HG03103 (cell line): ENCODE results near the gene PMIS2.
A peak's percentile ranks its signal among the peaks of the same experiment; 100 is the strongest.

ENCODE experiments used
- ATAC-seq: cut with Tn5 transposase; IDR thresholded peaks from one replicate; pipeline ENCODE4 v1.9.1; 2021; ENCODE audit warnings: low read depth; ENCODE audit not compliant: unreplicated experiment

Gene PMIS2

DNA sequence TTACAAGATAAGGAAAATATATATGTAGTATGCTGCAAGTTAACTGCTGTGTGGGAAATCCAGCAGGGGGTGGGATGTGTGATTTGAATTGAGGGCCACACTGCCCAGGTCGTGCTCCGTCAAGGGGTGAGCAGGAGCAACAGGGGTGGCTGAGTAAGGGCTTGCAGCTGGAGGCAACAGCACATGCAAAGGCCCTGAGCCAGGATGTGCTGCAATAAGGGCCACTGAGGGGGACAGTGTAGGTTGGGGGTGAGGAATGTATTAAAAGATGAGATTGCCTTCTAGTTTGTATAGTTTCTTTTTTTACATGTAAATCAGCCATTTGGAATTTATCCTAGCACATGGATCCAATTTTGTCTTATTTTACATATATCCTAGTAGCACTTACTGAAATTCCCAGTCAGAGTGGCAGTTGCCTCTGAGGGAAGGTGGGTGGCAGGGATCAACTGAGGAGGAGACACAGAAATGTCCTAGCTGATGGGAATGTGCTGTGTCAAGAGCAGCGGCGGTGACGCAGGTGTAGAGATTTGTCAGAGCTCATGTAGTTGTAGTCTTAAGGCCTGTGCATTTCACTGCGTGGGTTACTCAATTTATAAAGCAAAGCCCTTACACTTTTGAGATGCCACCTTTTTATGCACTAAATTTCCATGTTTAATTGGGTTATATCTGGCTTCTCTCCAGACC lies 37.5 kb downstream of the PMIS2 start:
- ATAC-seq: no peak

DNA sequence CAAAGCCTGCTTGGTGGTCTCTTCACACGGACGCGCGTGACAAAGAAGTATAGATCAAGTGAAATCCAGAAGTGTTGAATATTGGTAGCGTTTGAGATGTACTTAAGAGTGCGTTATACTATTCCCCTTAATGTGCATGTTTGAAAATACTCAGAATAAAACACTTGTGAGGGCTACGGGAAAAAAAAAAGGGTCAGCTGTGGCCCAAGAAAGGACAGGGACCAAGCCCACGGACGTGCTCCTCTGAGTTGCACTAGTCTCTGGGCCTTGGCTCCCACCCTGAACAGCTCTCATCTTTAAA lies 42.2 kb downstream of the PMIS2 start:
- no peak for ATAC-seq

DNA sequence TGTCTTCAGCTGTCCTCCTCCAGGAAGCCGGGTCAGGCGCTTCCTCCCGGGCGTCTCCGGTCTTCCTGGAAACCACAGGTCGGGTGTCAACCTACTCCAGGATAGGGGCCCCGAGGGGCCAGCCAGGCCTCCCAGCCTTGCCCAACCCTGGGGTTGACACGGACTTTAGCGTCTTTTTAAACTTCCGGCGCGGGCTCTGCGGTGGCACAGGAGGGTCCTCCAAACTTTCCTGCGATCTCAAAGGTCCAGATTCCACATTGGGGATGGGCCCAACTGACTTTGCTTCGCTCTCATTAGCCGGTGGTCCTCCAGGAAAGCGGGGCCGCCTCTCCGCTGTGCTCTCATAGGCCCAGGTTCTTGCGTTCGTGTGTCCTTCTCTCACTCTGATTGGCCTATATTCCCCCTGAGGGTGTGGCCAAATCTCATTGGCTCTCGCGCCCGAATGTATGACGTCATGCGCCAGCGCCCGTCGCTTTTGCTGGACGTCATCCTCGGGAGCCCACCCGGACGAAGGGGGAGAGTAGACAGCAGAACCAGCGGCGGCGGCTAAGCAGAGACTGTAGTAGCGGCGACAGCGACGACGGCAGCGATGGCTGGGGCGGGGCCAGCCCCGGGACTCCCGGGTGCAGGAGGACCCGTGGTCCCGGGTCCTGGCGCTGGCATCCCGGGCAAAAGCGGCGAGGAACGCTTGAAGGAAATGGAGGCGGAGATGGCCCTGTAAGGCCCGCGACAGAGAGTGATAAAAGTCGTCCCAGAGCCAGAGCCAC lies 42.8 kb downstream of the PMIS2 start, which contains the start of gene RBM42:
TSS of gene RBM42 (plus strand) at position 472 of the 767 bp plus-strand sequence. CDS start at position 590, 118 bp downstream.
- peak; percentile 91 for ATAC-seq

DNA sequence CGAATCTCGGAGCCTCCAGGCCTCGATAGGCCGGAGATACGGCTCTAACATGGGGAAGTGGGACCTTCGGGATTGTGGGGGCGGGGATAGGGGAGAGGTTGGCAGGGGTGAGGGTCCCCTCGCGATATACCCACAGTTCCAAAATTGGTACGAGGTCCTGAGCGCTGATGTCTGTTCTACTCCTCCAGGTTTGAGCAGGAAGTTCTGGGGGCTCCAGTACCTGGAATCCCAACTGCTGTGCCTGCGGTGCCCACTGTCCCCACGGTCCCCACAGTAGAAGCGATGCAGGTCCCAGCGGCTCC lies 43.3 kb downstream of the PMIS2 start:
- ATAC-seq: no peak

DNA sequence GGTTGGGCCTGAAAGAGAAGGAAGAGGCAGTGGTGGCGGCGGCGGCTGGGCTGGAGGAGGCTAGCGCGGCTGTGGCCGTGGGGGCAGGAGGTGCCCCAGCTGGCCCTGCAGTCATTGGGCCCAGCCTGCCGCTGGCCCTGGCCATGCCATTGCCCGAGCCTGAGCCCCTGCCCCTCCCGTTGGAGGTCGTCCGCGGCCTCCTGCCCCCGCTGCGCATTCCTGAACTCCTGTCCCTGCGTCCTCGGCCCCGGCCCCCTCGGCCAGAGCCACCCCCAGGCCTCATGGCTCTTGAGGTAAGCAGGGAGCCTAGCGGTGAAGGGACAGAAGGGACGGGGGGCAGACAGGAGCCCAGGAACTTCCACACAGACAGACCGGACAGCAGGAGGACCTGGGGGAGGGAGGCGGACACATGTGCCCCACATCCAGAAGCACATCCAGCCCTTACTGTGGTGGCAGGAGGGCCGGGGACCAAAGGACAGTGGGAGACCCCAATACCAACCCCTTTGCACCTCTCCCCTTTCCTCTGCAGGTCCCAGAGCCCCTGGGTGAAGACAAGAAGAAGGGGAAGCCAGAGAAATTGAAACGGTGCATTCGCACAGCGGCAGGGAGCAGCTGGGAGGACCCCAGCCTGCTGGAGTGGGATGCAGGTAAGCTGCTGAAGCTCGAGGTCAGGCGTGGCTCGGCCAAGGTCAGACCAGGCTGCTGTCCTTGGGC lies 47.9 kb downstream of the PMIS2 start:
- no peak for ATAC-seq

DNA sequence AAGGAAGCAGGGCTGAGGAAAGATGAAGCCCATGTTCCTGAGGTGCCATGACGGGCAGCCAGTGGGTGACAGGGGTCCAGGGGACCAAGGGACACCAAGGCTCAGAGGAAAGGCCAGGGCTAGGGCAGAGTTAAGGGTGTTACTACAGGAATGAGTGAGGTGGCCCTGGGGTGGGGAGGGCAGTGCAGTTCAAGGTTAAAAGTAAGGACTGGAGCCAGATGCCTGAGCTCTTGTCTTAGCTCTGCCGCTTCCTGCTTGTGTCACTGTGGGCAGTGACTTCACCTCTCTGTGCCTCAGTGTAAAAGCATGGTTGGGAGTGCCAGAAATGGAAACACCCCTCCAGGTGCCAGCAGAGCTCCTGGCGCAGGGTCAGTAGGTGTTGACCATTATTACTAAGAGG lies 50.7 kb downstream of the PMIS2 start:
- ATAC-seq: no peak
